ENCODE results near the gene BAD. TPM values are rescaled to one million over a fixed set of nuclear protein-coding genes. Genes with fewer than 3 reads are reported as not detected.

BAD gene
- total and polyA plus RNA-seq, 2 of the 13 experiments (the other 11 are each of a cell fraction or from before 2014, with no cell fraction given): 17.9 to 28.5 TPM

- no peak for TF ChIP-seq RFX5 (IDR thresholded peaks at IDR 0.05; ENCODE audit: low read depth, low read length)
- TF ChIP-seq CREB1 (IDR thresholded peaks at IDR 0.05): no peak
- no peak for TF ChIP-seq CREB1 (CRISPR knock-in tag; IDR thresholded peaks at IDR 0.05)
- no peak for TF ChIP-seq ZNF10 (CRISPR knock-in tag; IDR thresholded peaks at IDR 0.05; ENCODE audit: borderline replicate concordance, low read depth)
- peak; percentile 24; the same call in 1 of the 2 replicates for TF ChIP-seq ZNF687 (CRISPR knock-in tag; IDR thresholded peaks at IDR 0.05)
- no peak for TF ChIP-seq PLRG1 (conservative IDR thresholded peaks at IDR 0.05)
- TF ChIP-seq SIX1 (CRISPR knock-in tag; IDR thresholded peaks at IDR 0.05; ENCODE audit: borderline replicate concordance): no peak
- no peak; the same call in 1 of the 2 replicates for TF ChIP-seq CTCF (CRISPR knock-in tag; IDR thresholded peaks at IDR 0.05)
- TF ChIP-seq RNF219 (CRISPR knock-in tag; IDR thresholded peaks at IDR 0.05): no peak
- no peak for TF ChIP-seq ZSCAN20 (CRISPR knock-in tag; IDR thresholded peaks at IDR 0.05; ENCODE audit: borderline replicate concordance)
- 0 out of 2 replicates have a peak, but pooled peaks have one; percentile 2 for TF ChIP-seq ZBTB43 (CRISPR knock-in tag; conservative IDR thresholded peaks at IDR 0.05)
- TF ChIP-seq SNAPC2 (CRISPR knock-in tag; IDR thresholded peaks at IDR 0.05): no peak
- TF ChIP-seq ZNF253 (CRISPR knock-in tag; IDR thresholded peaks at IDR 0.05; ENCODE audit: borderline replicate concordance): no peak
- TF ChIP-seq ZFP36 (IDR thresholded peaks at IDR 0.05; ENCODE audit: borderline replicate concordance, low read depth, low read length, partially characterized antibody): no peak
- no peak for TF ChIP-seq KLF13 (CRISPR knock-in tag; IDR thresholded peaks at IDR 0.05)
- TF ChIP-seq ZNF101 (CRISPR knock-in tag; IDR thresholded peaks at IDR 0.05; ENCODE audit: borderline replicate concordance, low read depth): no peak
- TF ChIP-seq ZNF678 (CRISPR knock-in tag; IDR thresholded peaks at IDR 0.05): no peak
- TF ChIP-seq ZNF614 (CRISPR knock-in tag; IDR thresholded peaks at IDR 0.05; ENCODE audit: borderline replicate concordance): peak; percentile 15; the same call in 1 of the 2 replicates
Observed at GRCh38 chr11:64284962-64285884, 758 bp upstream of the BAD start, which contains the start of gene GPR137 (continued).
